ENCODE measurements around the gene KRT27.

DNA sequence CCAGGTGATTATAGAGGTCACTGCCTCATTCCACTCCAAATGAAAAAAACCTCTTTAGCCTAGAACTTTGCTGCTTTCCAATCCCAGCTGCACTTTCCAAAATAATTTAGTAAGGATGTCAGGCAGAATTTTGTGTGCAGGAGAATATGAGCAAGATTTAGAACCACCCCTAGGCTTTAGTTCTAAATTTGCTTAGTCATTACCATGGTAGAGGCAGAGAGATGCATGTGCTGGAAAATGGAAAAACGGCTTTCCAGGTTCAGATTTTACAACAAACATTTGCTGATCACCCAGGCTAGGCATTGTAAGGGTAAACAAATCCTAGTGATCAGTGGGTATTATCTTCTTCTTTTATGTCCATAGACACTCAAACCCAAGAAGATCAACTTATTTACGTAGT, 16.7 kb downstream of the KRT27 start:
- TF ChIP-seq CTCF (IDR thresholded peaks at IDR 0.05) (no peak), EP300 (IDR thresholded peaks at IDR 0.05) (no peak), POLR2AphosphoS5 (IDR thresholded peaks at IDR 0.05) (no peak)

Measured in esophagus muscularis mucosa (tissue), 4 donors.